VCaP (cell line): ENCODE results near the gene SLC38A10.

Experiments
- H3K27ac ChIP-seq: fragments of 450-650 bp; 2 replicates; pipeline ENCODE4 v1.5.1; 2017
- TF ChIP-seq, protein P1 (sequence below): fragments of 450-650 bp; conservative IDR thresholded peaks from 2 replicates; pipeline ENCODE4 v1.5.1; 2017; ENCODE audit warnings: mild to moderate bottlenecking, moderate library complexity

The SLC38A10 gene

GRCh38 chr17:81233811-81234505, 61.1 kb downstream of the SLC38A10 start:
- TF ChIP-seq, protein P1, sequence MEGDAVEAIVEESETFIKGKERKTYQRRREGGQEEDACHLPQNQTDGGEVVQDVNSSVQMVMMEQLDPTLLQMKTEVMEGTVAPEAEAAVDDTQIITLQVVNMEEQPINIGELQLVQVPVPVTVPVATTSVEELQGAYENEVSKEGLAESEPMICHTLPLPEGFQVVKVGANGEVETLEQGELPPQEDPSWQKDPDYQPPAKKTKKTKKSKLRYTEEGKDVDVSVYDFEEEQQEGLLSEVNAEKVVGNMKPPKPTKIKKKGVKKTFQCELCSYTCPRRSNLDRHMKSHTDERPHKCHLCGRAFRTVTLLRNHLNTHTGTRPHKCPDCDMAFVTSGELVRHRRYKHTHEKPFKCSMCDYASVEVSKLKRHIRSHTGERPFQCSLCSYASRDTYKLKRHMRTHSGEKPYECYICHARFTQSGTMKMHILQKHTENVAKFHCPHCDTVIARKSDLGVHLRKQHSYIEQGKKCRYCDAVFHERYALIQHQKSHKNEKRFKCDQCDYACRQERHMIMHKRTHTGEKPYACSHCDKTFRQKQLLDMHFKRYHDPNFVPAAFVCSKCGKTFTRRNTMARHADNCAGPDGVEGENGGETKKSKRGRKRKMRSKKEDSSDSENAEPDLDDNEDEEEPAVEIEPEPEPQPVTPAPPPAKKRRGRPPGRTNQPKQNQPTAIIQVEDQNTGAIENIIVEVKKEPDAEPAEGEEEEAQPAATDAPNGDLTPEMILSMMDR: no peak
- H3K27ac ChIP-seq: no peak overlapping the region

DNA sequence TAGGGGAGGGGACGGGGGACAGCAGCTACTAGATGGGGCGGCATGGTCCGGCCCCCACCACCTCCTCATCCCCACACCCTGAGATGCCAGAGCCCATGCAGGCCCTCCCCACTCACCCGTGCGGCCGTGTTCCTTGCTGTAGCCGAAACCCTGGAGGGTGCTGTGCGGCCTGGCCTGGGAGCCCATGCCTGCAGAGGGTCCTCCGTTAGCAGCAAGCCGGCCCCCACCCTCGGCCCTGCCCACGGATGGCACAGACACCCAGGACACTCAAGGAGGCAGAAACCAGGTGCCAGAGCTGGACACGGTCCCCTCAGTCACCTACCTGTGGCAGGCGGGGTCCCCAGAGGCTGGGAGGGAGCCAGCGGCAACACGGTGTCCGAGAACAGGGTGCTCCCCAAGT, 61.8 kb downstream of the SLC38A10 start:
- TF ChIP-seq, protein P1: no peak
- H3K27ac ChIP-seq: no peak overlapping the region

GRCh38 chr17:81232616-81233241, 62.4 kb downstream of the SLC38A10 start:
- TF ChIP-seq, protein P1: no peak
- no peak overlapping the region for H3K27ac ChIP-seq

DNA sequence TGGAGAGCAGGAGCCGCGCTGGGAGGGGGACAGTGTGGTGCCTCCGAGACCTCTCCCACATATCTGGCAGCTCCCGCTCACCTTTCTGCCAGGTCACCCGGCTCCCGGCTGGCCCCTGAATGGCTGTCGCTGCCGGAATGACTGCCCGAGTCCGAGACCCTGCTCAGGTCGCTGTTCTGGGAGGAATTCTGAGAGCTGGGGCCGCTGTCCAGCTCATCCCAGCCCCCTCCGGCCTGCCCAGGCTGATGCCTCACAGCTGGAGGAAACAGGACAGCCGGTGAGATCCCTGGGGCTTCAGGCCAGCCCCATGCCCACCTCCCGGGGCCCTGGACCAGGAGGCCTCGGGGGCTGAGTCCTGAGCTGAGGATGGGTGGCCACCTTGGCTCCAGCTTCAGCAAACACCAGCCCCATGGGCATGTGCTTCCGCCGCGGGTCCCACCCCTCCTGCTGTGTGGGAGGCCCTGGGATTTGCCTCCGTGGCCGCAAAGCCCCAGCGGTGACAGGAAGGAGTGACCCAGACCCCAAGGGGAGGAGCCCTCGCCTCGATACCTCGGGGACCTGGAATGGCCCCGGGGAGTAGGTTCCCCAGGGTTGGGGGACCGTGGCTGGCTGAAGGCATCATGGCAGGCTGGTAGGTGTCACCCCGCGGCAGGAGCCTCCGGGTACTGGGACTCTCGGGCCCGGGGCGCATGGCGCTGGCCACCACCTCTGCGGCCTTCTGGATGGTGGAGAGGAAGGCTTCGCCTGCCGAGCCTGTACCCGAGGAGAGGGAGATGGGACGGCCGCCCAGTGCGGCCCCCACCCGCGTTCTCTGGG, 63.1 kb downstream of the SLC38A10 start:
- H3K27ac ChIP-seq: no peak overlapping the region
- TF ChIP-seq, protein P1: no peak

DNA sequence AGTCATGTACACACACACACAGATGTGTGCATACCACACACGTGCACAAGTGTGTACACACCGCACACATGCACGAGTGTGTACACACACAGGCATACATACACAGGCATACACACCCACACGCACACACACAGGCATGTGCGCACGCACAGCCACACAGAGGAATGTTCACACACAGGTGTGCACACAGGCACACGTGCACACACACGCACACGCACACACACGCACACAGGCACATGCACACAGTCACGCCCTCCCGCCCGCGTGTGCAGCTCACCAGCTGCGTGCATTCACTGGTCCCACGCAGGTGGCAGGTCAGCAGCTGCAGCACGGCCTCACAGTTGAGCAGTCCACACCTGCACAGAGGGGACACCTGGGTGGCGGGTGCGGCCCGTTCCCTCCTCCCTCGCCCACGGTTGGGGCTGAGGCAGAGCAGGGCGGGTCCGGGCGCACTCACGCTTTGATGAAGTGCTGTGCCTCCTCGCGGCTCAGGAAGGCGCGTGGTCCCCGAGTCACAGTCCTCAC, 63.9 kb downstream of the SLC38A10 start:
- no peak overlapping the region for H3K27ac ChIP-seq
- TF ChIP-seq, protein P1: no peak

DNA sequence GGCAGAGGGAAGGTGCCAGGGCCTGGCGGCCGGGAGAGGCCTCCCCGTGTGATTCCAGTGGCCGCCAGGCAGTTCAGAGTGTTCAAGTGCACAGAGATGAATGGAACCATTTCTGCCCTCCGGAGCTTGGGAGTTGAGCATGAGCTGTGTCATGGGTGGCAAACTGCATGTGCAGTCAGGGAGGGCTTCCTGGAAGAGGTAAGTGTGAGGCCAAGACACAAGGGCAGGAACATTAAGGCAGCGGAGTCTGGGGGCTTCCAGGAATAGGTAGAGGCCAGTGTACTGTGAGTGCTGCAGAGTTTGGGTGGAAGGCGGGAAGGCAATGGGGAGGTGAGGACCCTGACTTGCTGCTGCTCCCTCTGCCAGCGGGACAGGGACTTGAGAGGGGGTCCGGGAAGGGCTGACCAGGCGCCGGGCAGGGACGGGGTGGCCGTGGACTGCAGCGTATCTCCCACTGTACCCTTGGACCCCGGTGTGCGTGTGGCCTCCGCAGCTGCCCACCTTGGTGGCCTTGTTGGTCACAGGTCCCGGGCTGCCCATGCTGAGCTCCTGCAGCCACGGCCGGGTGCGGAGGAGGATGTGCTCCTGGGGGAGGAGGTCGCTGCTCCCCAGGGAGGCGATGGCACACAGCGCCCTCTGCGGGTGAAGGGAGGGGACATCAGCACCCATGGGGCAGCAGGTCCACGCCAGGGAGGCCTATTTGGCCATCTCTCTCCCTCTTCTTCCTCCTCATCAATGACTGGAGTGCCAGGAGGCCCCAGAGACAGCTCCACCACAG, 64.9 kb downstream of the SLC38A10 start:
- TF ChIP-seq, protein P1: peak; percentile 50; the same call in 1 of the 2 replicates
- H3K27ac ChIP-seq: no peak overlapping the region
